Ishikawa (cell line): Measurements from ENCODE around the gene C9orf72.

Source experiments
- EGR1 ChIP-seq: IDR thresholded peaks from 2 replicates; pipeline ENCODE4 v1.6.1; 2012
- EP300 ChIP-seq: IDR thresholded peaks from 2 replicates; pipeline ENCODE4 v1.6.1; 2012; ENCODE audit warnings: borderline replicate concordance
- RAD21 ChIP-seq: IDR thresholded peaks from 2 replicates; pipeline ENCODE4 v1.6.1; 2012; ENCODE audit warnings: low read depth
- TF ChIP-seq, protein P1 (sequence below): IDR thresholded peaks from 2 replicates; pipeline ENCODE4 v1.6.1; 2012; ENCODE audit warnings: low read depth, mild to moderate bottlenecking
- TF ChIP-seq, protein P2 (sequence below): IDR thresholded peaks from 2 replicates; pipeline ENCODE4 v1.6.1; 2012

DNA sequence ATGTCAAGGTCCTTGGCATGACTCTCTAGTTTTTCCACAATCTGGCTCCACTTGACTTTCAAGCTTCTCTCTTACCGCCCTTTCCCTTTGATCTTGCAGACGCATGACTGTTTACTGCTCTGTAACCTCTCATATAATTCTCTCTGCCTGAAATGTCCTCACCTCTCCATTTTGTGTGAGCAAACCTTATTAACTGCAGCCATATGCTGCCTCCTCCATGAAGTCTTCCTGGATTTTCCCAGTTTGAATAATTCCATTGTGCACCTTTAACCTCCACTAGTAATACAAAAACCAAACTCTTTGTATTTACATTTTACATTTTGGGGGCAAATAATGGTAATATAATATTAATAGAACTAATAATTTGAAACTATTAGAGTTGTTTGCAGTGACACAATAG is 9.5 kb upstream of the C9orf72 start:
- TF ChIP-seq, protein P1, sequence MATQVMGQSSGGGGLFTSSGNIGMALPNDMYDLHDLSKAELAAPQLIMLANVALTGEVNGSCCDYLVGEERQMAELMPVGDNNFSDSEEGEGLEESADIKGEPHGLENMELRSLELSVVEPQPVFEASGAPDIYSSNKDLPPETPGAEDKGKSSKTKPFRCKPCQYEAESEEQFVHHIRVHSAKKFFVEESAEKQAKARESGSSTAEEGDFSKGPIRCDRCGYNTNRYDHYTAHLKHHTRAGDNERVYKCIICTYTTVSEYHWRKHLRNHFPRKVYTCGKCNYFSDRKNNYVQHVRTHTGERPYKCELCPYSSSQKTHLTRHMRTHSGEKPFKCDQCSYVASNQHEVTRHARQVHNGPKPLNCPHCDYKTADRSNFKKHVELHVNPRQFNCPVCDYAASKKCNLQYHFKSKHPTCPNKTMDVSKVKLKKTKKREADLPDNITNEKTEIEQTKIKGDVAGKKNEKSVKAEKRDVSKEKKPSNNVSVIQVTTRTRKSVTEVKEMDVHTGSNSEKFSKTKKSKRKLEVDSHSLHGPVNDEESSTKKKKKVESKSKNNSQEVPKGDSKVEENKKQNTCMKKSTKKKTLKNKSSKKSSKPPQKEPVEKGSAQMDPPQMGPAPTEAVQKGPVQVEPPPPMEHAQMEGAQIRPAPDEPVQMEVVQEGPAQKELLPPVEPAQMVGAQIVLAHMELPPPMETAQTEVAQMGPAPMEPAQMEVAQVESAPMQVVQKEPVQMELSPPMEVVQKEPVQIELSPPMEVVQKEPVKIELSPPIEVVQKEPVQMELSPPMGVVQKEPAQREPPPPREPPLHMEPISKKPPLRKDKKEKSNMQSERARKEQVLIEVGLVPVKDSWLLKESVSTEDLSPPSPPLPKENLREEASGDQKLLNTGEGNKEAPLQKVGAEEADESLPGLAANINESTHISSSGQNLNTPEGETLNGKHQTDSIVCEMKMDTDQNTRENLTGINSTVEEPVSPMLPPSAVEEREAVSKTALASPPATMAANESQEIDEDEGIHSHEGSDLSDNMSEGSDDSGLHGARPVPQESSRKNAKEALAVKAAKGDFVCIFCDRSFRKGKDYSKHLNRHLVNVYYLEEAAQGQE: no peak
- TF ChIP-seq EP300 (no peak), RAD21 (no peak), EGR1 (no peak)
- TF ChIP-seq, protein P2, sequence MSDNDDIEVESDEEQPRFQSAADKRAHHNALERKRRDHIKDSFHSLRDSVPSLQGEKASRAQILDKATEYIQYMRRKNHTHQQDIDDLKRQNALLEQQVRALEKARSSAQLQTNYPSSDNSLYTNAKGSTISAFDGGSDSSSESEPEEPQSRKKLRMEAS: no peak
